AG09319 (cell line): ENCODE data around the gene ENO4.

Experiments
- DNase-seq: peaks from one replicate; pipeline ENCODE4 v3.0.0-alpha.2; 2010; ENCODE audit warnings: low read depth; ENCODE audit errors: extremely low read depth
- TF ChIP-seq, protein P1 (sequence below): IDR thresholded peaks from 2 replicates; pipeline ENCODE4 v1.5.1; 2011; ENCODE audit warnings: low read depth, mild to moderate bottlenecking, inconsistent platforms, low read length, moderate library complexity

The ENO4 gene

DNA sequence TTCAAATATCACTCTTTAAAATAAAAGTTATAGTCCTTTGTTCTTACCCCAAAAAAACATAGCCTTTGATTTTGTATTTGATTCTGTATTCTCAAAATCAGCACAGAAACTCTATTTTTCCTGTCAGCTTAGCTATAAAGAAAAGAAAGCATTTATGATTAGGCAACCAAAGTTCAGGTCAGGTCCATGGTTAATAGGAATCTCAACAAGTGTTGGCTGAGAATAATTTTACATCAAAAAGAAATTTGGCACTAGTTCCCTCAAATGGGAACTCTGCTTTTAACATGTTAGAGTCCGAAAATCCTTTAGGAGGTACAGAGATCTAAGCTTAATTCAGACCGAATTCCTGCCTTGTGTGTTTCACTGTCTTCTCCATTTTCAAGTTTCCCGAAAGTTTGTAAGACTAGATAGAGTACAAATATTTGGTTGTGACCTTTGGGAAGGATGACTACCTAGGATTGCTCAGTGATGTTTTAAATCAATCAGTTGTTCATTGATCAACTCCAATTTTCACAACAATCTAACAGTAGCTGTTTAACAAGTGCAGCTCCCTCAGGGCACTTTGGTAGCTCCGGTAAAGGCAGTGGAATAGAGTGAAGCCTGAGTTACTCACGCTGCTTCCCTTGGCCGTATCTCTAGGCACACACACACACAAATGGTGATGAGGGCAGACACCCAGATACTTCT lies 8.8 kb upstream of the ENO4 start:
- TF ChIP-seq, protein P1, sequence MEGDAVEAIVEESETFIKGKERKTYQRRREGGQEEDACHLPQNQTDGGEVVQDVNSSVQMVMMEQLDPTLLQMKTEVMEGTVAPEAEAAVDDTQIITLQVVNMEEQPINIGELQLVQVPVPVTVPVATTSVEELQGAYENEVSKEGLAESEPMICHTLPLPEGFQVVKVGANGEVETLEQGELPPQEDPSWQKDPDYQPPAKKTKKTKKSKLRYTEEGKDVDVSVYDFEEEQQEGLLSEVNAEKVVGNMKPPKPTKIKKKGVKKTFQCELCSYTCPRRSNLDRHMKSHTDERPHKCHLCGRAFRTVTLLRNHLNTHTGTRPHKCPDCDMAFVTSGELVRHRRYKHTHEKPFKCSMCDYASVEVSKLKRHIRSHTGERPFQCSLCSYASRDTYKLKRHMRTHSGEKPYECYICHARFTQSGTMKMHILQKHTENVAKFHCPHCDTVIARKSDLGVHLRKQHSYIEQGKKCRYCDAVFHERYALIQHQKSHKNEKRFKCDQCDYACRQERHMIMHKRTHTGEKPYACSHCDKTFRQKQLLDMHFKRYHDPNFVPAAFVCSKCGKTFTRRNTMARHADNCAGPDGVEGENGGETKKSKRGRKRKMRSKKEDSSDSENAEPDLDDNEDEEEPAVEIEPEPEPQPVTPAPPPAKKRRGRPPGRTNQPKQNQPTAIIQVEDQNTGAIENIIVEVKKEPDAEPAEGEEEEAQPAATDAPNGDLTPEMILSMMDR, result no peak
- no peak for DNase-seq

DNA sequence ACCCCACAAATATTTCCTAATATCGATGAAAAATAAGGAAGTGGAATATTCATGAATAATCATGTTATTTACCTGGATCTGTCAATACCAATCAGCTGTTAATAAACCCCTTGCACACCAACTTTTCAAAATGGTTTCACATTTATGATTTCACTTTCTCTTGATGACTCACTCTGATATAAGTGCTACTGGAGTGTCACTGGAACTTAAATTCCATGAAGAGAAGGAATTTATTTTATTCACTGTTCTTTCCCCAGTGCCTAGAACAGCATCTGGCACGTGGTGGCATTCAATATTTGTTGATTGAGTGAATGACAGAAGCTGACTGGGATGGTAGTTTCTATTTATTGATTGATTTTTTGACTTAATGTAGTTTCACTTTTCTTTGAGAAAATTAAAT lies 3.5 kb upstream of the ENO4 start:
- TF ChIP-seq, protein P1, result no peak
- DNase-seq, result no peak

DNA sequence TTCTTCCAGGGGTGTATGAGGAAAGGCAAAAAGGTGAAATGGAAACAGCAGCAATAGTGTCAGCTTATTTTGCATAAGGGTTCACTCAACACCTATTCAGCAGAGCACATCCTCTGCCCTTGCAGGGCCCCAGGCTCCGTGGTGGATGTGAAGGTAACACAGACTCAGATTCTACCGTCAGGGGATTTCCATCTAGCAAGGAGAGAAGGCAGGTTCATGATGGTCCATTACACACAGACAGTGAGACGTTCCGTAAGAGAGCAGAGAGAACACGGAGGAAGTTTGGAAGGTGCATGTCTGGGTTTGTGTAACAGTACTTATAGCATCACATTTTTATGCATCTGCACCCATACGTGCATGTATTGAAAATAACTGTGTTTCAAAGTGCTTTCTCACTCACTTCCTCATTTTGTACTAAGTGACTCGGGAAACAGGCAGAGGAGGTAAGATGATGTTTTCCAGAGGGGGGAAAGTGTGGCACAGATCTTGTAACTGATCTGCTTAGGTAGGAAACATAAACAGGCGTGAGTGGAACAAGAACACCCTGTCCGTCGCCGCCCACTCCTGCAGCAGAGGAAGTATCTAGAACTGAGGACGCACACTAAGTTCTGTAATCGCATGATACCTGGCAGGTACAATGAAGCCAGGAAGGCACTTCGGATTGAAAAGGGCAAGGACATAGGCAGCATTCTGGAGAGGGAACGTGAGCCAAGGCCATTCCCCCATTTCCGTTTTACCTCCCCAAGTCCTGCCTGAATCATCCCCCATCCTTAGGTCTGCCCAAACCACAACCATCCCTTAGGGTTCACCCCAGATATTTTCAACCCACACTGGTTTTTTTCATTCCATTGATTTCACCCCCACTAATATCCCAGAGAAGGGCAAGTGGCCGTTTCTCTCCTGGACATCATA lies 1.0 kb upstream of the ENO4 start:
- no peak for DNase-seq
- TF ChIP-seq, protein P1, result no peak

DNA sequence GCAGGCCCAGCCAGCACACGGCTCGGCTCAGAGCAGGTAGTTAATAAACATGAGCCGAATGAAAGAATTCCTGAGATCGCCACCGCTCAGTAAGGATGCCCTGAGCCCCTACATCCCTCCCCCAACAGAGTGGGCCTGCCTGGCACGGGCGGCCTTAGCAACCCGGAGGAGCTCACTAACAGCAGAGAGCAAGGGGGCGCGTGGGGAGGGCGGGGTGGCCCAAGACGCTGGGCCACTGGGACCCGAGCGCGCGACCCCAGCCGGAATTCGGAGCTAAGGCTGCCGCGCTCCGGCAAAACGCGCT lies 403 bp upstream of the ENO4 start:
- TF ChIP-seq, protein P1, result no peak
- DNase-seq, result no peak

DNA sequence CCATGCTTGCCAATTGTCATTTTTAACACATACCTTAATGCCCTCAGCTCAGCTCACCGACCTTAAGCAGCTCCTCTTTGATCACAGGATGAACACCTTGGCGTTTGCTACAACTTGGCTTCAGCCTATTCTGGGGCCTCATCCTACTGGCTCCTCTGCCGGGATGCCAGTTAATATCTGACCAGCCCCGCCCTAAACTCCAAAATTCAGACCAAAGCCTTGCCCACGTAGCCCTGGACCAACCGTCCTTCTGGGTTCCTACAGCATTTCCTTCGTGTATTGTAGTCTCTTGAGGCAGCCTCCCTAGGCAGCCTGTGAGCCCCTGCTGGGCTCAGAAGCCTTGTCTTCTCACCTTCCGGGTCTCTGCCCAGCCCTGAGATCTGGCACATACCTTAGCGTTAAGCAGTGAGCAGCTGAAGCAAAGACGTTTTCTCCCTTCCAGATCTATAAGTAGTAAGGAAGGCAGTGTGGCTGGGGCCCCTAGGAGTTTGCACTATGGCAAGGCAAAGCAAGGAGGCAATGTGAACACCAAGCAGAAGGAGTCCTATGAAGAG lies 836 bp downstream of the ENO4 start:
- DNase-seq, result no peak
- TF ChIP-seq, protein P1, result no peak

DNA sequence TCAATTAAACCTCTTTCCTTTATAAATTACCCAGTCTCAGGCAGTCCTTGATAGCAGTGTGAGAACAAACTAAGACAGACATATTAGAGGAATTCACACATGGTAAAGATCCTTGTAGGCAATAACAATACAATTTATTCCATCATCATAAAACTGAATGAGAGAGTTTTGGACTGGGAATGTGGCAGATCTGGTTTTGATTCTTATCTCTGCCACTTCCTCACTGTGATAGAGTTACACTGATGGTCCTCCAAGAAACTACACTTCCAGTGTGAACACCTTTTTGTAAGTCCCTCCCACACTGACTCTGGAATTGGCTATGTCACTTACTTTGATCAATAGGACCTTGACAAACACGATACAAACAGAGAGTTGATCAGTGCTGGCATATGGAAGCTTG lies 2.9 kb downstream of the ENO4 start:
- TF ChIP-seq, protein P1, result no peak
- DNase-seq, result no peak

DNA sequence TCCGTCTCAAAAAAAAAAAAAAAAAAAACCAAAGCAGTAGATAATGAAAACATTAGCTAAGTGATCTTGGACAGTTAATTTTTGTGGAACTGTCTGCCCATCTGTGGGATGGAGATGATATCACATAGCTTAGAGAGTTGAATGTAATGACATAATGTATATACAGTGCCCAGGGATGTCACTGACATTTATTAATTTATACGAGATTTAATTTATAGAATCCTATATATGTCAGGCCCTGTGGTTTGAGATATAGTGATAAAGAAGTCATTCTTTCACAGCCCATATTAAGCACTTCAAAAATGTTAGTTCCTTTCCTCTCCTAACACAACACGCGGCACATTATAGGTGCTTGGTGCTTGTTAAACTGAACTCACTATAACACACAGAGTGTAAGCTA lies 4.0 kb downstream of the ENO4 start:
- TF ChIP-seq, protein P1, result no peak

More for the DNA sequence above, 4.0 kb downstream of the ENO4 start:
- DNase-seq, result no peak
